Thoracic aorta (tissue), 2 donors: Measurements from ENCODE around the gene NDUFS7. TPM values are rescaled to one million over a fixed set of nuclear protein-coding genes. Genes with fewer than 3 reads are reported as not detected.

ENCODE experiments used
- ATAC-seq: fragments of 150-250 bp; one replicate; pipeline ENCODE4 v1.8.0; 2017; ENCODE audit warnings: low read depth; ENCODE audit not compliant: insufficient number of reproducible peaks, low FRiP score
- DNase-seq: peaks from one replicate; pipeline ENCODE4 v3.0.0-alpha.2; 2020; ENCODE audit warnings: low spot score
- H3K27ac ChIP-seq, 2 donors: fragments of 200-600 bp; sonication (generic); 1 replicate in 1 of 2; 2 replicates in 1 of 2; pipeline ENCODE4 v1.5.1; 2016; ENCODE audit warnings: mild to moderate bottlenecking in 2 of 2, moderate library complexity in 2 of 2
- H3K27me3 ChIP-seq: fragments of 200-600 bp; sonication (generic); replicated peaks from 2 replicates; pipeline ENCODE4 v1.6.0; 2016; ENCODE audit warnings: mild to moderate bottlenecking; ENCODE audit not compliant: insufficient read depth
- H3K36me3 ChIP-seq: fragments of 200-600 bp; sonication (generic); one replicate; pipeline ENCODE4 v1.5.1; 2016
- H3K4me1 ChIP-seq, 2 donors: fragments of 200-600 bp; sonication (generic); 1 replicate in 1 of 2; 2 replicates in 1 of 2; pipeline versions ENCODE4 v1.5.1 to v1.6.0; 2016; ENCODE audit warnings: low read depth in 2 of 2, mild to moderate bottlenecking in 1 of 2; ENCODE audit not compliant: control insufficient read depth in 1 of 2
- H3K4me3 ChIP-seq: fragments of 200-600 bp; sonication (generic); 2 replicates; pipeline ENCODE4 v1.5.1; 2016; ENCODE audit warnings: mild to moderate bottlenecking
- H3K9me3 ChIP-seq: fragments of 200-600 bp; sonication (generic); 2 replicates; pipeline ENCODE4 v1.5.1; 2016
- total RNA-seq, 2 donors: library from RNA; depleted of rRNA; stranded (reverse); fragments of >200 nt; gene quantifications; one replicate each; pipeline versions ENCODE4 v1.1.0 to v1.2.3, GENCODE V29; 2016
- TF ChIP-seq, protein P1 (sequence below): fragments of 200-600 bp; sonication (generic); IDR thresholded peaks from one replicate; pipeline ENCODE4 v1.5.1; 2019; ENCODE audit warnings: antibody characterized with exemption

NDUFS7 gene
- total RNA-seq, 2 donors from 2014 or later, result 83.3 to 110 TPM

DNA sequence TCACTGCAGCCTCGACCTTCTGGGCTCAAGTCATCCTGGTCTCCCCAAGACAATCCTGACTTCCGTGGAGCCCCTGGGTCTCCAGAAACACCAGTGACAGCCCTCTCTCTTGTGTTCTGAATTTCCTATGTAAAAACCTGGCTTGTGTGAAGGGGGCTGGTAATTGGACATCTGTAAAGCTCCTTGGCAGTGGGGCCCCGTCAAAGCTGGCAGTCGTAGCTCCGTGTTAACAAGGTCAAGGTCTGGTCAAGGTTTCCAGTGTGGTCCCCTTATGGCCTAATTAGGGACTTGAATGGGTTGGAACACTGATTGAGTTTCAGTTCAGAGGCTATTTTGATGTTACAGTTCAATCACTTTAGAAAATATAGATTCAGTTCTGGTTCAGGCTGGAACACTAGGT lies 32.8 kb upstream of the NDUFS7 start:
- H3K4me1 ChIP-seq, result peaks cover 5 to 11% of the 10 kb centered on the region in 2 donors
- H3K27me3 ChIP-seq, result no peaks in the 10 kb centered on the region
- DNase-seq (no peak), ATAC-seq (no peak)
- H3K36me3 ChIP-seq, result no peaks in the 10 kb centered on the region
- no peak overlapping the region for H3K4me3 ChIP-seq
- no peak overlapping the region for H3K27ac ChIP-seq
- TF ChIP-seq, protein P1, sequence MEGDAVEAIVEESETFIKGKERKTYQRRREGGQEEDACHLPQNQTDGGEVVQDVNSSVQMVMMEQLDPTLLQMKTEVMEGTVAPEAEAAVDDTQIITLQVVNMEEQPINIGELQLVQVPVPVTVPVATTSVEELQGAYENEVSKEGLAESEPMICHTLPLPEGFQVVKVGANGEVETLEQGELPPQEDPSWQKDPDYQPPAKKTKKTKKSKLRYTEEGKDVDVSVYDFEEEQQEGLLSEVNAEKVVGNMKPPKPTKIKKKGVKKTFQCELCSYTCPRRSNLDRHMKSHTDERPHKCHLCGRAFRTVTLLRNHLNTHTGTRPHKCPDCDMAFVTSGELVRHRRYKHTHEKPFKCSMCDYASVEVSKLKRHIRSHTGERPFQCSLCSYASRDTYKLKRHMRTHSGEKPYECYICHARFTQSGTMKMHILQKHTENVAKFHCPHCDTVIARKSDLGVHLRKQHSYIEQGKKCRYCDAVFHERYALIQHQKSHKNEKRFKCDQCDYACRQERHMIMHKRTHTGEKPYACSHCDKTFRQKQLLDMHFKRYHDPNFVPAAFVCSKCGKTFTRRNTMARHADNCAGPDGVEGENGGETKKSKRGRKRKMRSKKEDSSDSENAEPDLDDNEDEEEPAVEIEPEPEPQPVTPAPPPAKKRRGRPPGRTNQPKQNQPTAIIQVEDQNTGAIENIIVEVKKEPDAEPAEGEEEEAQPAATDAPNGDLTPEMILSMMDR, result no peak
- H3K9me3 ChIP-seq, result no peaks in the 10 kb centered on the region

DNA sequence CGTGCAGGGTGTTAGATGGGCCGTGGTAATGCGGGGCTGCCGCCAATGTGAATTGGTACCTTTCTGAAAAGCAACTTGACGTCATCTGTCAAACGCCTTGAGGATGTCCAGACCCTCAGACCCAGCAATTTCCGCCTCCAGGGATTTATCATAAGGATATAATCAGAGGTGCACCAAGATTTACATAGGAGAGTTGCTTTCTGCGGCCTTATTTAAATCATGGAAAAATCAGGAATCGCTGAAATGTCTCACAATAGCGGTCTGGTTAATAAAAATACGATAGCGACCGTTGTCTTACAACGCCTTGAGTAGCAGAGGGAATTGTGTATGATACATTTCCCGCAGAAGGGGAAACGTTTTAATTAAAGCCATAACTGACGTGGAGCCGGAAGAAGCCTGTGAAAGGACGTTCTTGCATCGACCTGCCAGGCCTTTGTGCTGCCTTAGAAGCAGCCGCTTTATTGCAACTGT lies 32.3 kb upstream of the NDUFS7 start:
- no peaks in the 10 kb centered on the region for H3K9me3 ChIP-seq

DNA sequence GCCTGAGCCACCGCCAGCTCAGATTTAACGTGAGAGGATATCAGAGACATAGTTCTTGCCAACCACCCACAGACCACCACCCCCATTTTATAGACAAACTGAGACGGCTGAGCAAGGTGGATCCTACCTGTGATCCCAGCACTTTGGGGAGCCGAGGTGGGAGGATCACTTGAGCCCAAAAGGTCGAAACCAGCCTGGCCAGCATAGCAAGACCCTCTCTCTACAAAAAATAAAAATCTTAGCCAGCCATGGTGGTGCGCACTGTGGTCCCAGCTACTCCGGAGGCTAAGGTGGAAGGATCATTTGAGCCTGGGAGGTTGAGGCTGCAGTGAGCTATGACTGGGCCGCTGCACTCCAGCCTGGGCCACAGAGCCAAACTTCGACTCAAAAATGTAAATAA lies 30.6 kb upstream of the NDUFS7 start:
- DNase-seq, result no peak
- TF ChIP-seq, protein P1, result no peak
- H3K36me3 ChIP-seq, result no peaks in the 10 kb centered on the region
- H3K9me3 ChIP-seq, result no peaks in the 10 kb centered on the region
- H3K27ac ChIP-seq, result no peak overlapping the region
- H3K4me3 ChIP-seq, result no peak overlapping the region
- H3K4me1 ChIP-seq, result peaks cover 9 to 34% of the 10 kb centered on the region in 2 donors
- ATAC-seq, result no peak
- no peaks in the 10 kb centered on the region for H3K27me3 ChIP-seq

More for the DNA sequence above, 32.3 kb upstream of the NDUFS7 start:
- DNase-seq (no peak), ATAC-seq (no peak)
- H3K27me3 ChIP-seq, result no peaks in the 10 kb centered on the region
- no peak overlapping the region for H3K27ac ChIP-seq
- no peak overlapping the region for H3K4me3 ChIP-seq
- H3K4me1 ChIP-seq, result peaks cover 5 to 17% of the 10 kb centered on the region in 2 donors
- TF ChIP-seq, protein P1, result no peak
- H3K36me3 ChIP-seq, result no peaks in the 10 kb centered on the region

DNA sequence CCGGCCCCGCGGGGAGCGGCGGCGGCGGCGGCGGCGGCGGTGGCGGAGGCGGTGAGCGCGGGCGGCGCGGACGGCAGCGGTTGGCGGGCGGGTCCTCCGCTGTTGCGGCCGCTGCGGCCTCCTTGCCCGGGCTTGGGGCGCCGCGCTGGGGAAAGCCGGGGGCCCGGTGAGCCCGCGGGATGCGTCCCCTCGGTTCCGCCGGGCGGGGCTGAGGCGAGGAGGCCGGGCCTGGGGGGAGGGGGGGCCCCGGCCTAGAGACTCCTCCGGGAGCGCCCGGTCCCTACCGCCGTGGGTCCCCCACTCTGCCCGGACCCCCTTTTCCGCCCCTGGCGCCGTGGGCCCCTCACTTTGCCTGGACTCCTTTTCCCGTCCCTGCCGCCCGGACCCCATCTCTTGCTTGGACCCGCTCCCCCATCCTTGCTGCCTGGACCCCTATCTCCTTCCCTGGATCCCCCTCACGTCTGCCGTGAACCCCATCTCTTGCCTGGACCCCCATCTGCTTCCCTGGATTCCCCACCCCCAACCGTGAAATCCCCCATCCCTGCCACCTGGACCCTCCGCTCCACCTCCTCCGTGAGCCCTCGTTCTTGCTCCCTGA lies 28.6 kb upstream of the NDUFS7 start:
- TF ChIP-seq, protein P1, result no peak
- Histone ChIP-seq H3K36me3 (no peaks in the 10 kb centered on the region), H3K4me3 (peak overlapping the region; percentile 92), H3K27me3 (no peaks in the 10 kb centered on the region), H3K9me3 (no peaks in the 10 kb centered on the region), H3K27ac (peak overlapping the region; percentile 33 to 75), H3K4me1 (peaks cover 9 to 37% of the 10 kb centered on the region in 2 donors)
- ATAC-seq, result peak; percentile 22
- DNase-seq, result no peak

DNA sequence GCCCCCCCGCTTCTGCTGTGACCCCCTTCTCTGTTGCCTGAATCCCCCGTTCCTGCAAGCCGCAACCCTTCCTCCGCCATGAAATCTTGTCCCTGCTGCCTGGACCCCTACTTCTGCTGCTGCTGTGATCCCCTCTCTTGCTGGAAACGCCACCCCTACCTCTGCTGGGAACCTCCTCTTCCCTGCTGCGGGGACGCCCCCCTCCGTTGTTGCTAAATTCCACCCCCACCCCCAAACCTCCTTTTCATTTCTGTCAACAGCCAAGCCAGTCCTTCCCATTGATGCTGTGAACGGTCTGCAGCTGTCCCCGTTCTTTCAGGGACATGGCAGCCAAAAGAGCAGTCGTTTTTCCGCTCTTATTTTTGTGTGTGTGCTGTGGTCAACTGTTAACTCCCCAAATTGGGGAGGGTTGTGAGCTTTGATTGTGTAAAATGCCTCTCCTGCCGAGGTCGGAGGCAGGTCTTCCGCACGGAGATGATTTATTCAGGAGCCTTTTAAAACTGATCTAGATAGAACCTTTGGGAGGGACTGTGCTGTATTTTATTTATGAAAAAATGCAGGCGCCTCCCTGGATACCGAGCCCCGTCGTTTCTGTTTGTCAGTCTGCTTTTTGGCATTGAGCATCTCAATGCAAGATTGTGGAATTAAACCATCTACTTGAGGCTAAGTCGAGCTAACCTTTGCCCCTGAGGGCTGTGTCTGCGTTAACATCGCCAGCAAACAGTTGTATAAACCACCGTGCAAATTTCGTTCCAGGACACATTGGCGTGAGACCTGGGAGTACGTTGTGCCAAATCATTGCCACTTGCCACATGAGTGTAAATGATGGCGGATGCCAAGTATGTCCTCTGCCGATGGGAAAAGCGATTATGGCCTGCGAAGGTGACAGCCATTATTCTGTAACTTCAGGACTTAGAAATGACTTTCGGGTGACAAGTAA lies 27.9 kb upstream of the NDUFS7 start:
- no peaks in the 10 kb centered on the region for H3K27me3 ChIP-seq
- H3K4me3 ChIP-seq, result peak overlapping the region; percentile 92
- H3K4me1 ChIP-seq, result peaks cover 12 to 44% of the 10 kb centered on the region in 2 donors
- DNase-seq (no peak), ATAC-seq (no peak)
- TF ChIP-seq, protein P1, result no peak
- H3K36me3 ChIP-seq, result no peaks in the 10 kb centered on the region
- no peaks in the 10 kb centered on the region for H3K9me3 ChIP-seq
- peak overlapping the region; percentile 33 to 75 for H3K27ac ChIP-seq
